Neural crest cell (in vitro differentiated cells): ENCODE results near the gene CENPA. TPM values are rescaled to one million over a fixed set of nuclear protein-coding genes. Genes with fewer than 3 reads are reported as not detected.
"Not testable (repeated sequence)": the region's sequence is repeated elsewhere in the genome, so short reads cannot be mapped to it uniquely, and the experiment has no call there.

ENCODE experiments used
- DNase-seq: peaks from one replicate; pipeline ENCODE4 v3.0.0; 2021; ENCODE audit warnings: low read depth, mixed read lengths, low spot score
- H3K27ac Mint-ChIP-seq: one replicate; pipeline ENCODE4 v1.8.0; 2021; ENCODE audit warnings: mild to moderate bottlenecking, mixed read lengths; ENCODE audit not compliant: unreplicated experiment
- H3K27me3 Mint-ChIP-seq: 2 replicates; pipeline ENCODE4 v1.8.0; 2021; ENCODE audit warnings: low read depth, mild to moderate bottlenecking, mixed read lengths
- H3K36me3 Mint-ChIP-seq: 2 replicates; pipeline ENCODE4 v1.8.0; 2021; ENCODE audit warnings: low read depth, mild to moderate bottlenecking, mixed read lengths
- H3K4me1 Mint-ChIP-seq: 2 replicates; pipeline ENCODE4 v1.8.0; 2021; ENCODE audit warnings: mixed read lengths
- H3K4me3 Mint-ChIP-seq: one replicate; pipeline ENCODE4 v1.8.0; 2021; ENCODE audit warnings: mild to moderate bottlenecking, mixed read lengths
- H3K9me3 Mint-ChIP-seq: 2 replicates; pipeline ENCODE4 v1.8.0; 2021; ENCODE audit warnings: mixed read lengths
- CTCF ChIP-seq: fragments of 200-600 bp; sonication (generic); conservative IDR thresholded peaks from 2 replicates; pipeline ENCODE4 v1.5.0; 2021; ENCODE audit warnings: antibody characterized with exemption, mild to moderate bottlenecking
- total RNA-seq: library from RNA; stranded (reverse); gene quantifications from 2 replicates; pipeline ENCODE4 v1.2.1, GENCODE V29; 2021

Gene CENPA
- total RNA-seq, 1 donor from 2014 or later, result 34.5 TPM

- TF ChIP-seq CTCF, result no peak
- no peaks in the 10 kb centered on the region for H3K27me3 Mint-ChIP-seq
- peaks cover 3% of the 10 kb centered on the region for H3K36me3 Mint-ChIP-seq
- H3K9me3 Mint-ChIP-seq, result no peaks in the 10 kb centered on the region
- no peak overlapping the region for H3K4me3 Mint-ChIP-seq
- peaks cover 17% of the 10 kb centered on the region for H3K4me1 Mint-ChIP-seq
- no peak for DNase-seq
- H3K27ac Mint-ChIP-seq, result no peak overlapping the region
These were observed 38.9 kb upstream of the CENPA start for GRCh38 chr2:26746934-26747333.

- Mint-ChIP-seq H3K4me3 (peak overlapping the region; percentile 28), H3K27ac (peak overlapping the region; percentile 63), H3K4me1 (peaks cover 26% of the 10 kb centered on the region)
- not testable (repeated sequence) for H3K9me3 Mint-ChIP-seq, H3K27me3 Mint-ChIP-seq, H3K36me3 Mint-ChIP-seq, DNase-seq
These were observed 36.0 kb upstream of the CENPA start for GRCh38 chr2:26749787-26750420.

GRCh38 chr2:26750467-26750866 is 35.4 kb upstream of the CENPA start:
- H3K9me3 Mint-ChIP-seq, H3K27me3 Mint-ChIP-seq, DNase-seq, H3K36me3 Mint-ChIP-seq, H3K4me3 Mint-ChIP-seq, H3K27ac Mint-ChIP-seq: not testable (repeated sequence)
- H3K4me1 Mint-ChIP-seq, result peaks cover 26% of the 10 kb centered on the region

GRCh38 chr2:26752656-26753055 is 33.2 kb upstream of the CENPA start:
- H3K27ac Mint-ChIP-seq, result no peak overlapping the region
- peaks cover 36% of the 10 kb centered on the region for H3K4me1 Mint-ChIP-seq
- no peaks in the 10 kb centered on the region for H3K27me3 Mint-ChIP-seq
- H3K9me3 Mint-ChIP-seq, result no peaks in the 10 kb centered on the region
- no peak overlapping the region for H3K4me3 Mint-ChIP-seq
- H3K36me3 Mint-ChIP-seq, result peaks cover 3% of the 10 kb centered on the region
- TF ChIP-seq CTCF, result no peak
- DNase-seq, result no peak

GRCh38 chr2:26754539-26754938 is 31.3 kb upstream of the CENPA start:
- Mint-ChIP-seq H3K4me1 (peaks cover 49% of the 10 kb centered on the region), H3K27ac (no peak overlapping the region), H3K27me3 (no peaks in the 10 kb centered on the region), H3K9me3 (no peaks in the 10 kb centered on the region), H3K36me3 (peaks cover 3% of the 10 kb centered on the region), H3K4me3 (no peak overlapping the region)
- DNase-seq, result no peak
- TF ChIP-seq CTCF, result no peak

GRCh38 chr2:26754972-26755670 is 30.7 kb upstream of the CENPA start:
- Mint-ChIP-seq H3K27me3 (no peaks in the 10 kb centered on the region), H3K27ac (peak overlapping the region; percentile 72), H3K9me3 (no peaks in the 10 kb centered on the region), H3K4me3 (no peak overlapping the region), H3K4me1 (peaks cover 44% of the 10 kb centered on the region), H3K36me3 (peaks cover 3% of the 10 kb centered on the region)
- DNase-seq, result no peak
- no peak for TF ChIP-seq CTCF
